ENCODE data around the gene RNU6-9. TPM values are rescaled to one million over a fixed set of nuclear protein-coding genes. Genes with fewer than 3 reads are reported as not detected.
"Not testable (repeated sequence)": the region's sequence is repeated elsewhere in the genome, so short reads cannot be mapped to it uniquely, and the experiment has no call there.

RNU6-9 gene
- not detected for polyA plus RNA-seq (2013)

DNA sequence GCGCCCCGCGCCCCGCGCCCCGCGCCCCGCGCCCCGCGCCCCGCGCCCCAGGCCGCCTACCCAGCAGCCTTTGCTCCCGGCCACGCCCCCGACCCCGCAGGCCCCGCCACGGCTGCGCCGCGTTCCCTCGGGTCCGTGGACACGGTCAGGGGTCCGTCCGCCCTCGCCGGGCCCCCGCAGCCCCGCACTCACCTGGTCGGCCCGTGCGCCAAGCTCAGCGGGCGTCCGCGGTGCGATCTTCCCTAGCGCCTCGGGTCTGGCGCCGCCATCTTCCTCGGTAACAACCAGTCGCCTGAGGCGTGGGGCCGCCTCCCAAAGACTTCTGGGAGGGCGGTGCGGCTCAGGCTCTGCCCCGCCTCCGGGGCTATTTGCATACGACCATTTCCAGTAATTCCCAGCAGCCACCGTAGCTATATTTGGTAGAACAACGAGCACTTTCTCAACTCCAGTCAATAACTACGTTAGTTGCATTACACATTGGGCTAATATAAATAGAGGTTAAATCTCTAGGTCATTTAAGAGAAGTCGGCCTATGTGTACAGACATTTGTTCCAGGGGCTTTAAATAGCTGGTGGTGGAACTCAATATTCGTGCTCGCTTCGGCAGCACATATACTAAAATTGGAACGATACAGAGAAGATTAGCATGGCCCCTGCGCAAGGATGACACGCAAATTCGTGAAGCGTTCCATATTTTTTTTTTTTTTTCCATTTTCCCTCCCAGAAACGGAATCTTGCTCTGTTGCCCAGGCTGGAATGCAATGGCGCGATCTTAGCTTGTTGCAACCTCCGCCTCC, at the start of gene RNU6-9, which contains the start of gene MED16:
TSS of gene RNU6-9 (plus strand) at position 591 of the 796 bp plus-strand sequence.
TSS of gene MED16 (minus strand) at position 294 of the 796 bp plus-strand sequence. CDS start 2,056 bp downstream, outside the sequence.
- DNase-seq, result peak; percentile 93 to 97 (median 96)
- H3K9me3 ChIP-seq (ENCODE audit: control extremely low read depth in 1 of 5, control insufficient read depth in 4 of 5, insufficient read depth in 2 of 5, low read depth in 1 of 5, low read length in 4 of 5), result no peaks in the 10 kb centered on the region
- under 1% methylated on average over 54 of the region's 69 CpGs for WGBS (ENCODE audit: insufficient coverage)
- no peaks in the 10 kb centered on the region for H3K27me3 ChIP-seq (replicated peaks in 2 of 5; ENCODE audit: control insufficient read depth in 4 of 5, insufficient read depth in 5 of 5, low read length in 4 of 5)
- CTCF ChIA-PET, result interaction anchor here (0.7 to 1.9 kb wide), 8 partner anchors 11 to 34 kb away, joined by 4 to 15 read pairs (median 4); partner anchors contain the start of gene CFD
- H3K4me3 ChIP-seq (ENCODE audit: control insufficient read depth in 1 of 7, extremely low read depth in 1 of 7, insufficient read depth in 4 of 7, low read depth in 2 of 7, low read length in 6 of 7), result peak within 1 kb of the TSS; percentile 76 to 93 (median 84)
- H3K36me3 ChIP-seq (ENCODE audit: control insufficient read depth in 4 of 4, insufficient read depth in 4 of 4, low read length in 3 of 4), result peaks cover 0 to 46% (median 21%) of the 10 kb centered on the region in 4 experiments
- peak within 1 kb of the TSS; percentile 96 to 100 for H3K27ac ChIP-seq (ENCODE audit: insufficient read depth in 1 of 2, low read depth in 1 of 2, low read length in 2 of 2, poor library complexity in 1 of 2, severe bottlenecking in 2 of 2)
- POLR2A ChIA-PET, result interaction anchor here (0.5 to 2.0 kb wide), 4 partner anchors 10 to 15 kb away, joined by 5 to 20 read pairs (median 6); no protein-coding TSS in a partner anchor
- peaks cover 0 to 9% (median 6%) of the 10 kb centered on the region in 4 experiments for H3K4me1 ChIP-seq (ENCODE audit: control extremely low read depth in 1 of 4, control insufficient read depth in 4 of 4, insufficient read depth in 4 of 4, low read length in 3 of 4)

DNA sequence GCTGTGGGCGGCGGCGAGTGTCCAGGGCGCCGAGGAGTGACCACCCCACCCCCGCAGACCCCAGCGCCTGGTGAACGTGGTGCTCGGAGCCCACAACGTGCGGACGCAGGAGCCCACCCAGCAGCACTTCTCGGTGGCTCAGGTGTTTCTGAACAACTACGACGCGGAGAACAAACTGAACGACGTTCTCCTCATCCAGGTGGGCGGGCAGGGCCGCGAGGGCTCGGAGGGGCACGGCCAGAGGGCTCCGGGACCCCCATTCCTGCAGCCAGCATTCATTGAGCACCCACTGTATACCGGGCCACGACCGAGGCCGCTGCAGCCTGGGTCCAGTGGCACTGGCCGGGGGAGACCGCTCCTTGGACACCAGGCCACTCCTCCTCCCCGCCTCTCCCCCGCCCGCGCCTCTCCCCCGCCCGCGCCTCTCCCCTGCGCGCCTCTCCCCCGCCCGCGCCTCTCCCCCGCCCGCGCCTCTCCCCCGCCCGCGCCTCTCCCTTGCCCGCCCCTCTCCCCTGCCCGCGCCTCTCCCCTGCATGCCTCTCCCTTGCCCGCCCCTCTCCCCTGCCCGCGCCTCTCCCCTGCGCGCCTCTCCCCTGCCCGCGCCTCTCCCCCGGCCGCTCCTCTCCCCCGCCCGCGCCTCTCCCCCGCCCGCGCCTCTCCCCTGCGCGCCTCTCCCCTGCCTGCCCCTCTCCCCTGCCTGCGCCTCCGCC, 49.3 kb upstream of the RNU6-9 start:
- Histone ChIP-seq H3K4me3 (ENCODE audit: control insufficient read depth in 1 of 7, extremely low read depth in 1 of 7, insufficient read depth in 4 of 7, low read depth in 2 of 7, low read length in 6 of 7) (no peak overlapping the region), H3K27me3 (replicated peaks in 2 of 5; ENCODE audit: control insufficient read depth in 4 of 5, insufficient read depth in 5 of 5, low read length in 4 of 5) (peaks cover 3 to 67% (median 9%) of the 10 kb centered on the region in 5 experiments)
- POLR2A ChIA-PET, result no interaction called here

DNA sequence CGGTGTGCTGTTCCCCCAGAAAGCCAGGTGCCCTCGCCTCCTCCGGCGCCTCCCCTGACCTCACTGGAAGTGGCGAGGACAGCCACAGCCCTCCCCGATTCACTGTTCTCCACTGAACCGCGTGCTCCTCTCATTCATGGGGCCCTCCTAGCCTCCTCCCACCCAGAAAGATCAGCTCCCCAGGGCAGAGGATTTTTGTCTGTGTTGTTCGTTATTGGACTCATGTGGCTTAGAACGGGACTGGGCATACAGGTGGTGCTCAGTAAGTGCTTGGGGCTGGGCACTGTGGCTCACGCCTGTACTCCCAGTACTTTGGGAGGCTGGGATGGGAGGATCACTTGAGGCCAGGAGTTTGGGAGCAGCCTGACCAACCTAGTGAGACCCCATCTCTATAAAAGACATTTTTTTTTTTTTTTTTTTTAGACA, 48.7 kb upstream of the RNU6-9 start:
- CTCF ChIA-PET, result no interaction called here
- Histone ChIP-seq H3K36me3 (ENCODE audit: control insufficient read depth in 4 of 4, insufficient read depth in 4 of 4, low read length in 3 of 4) (no peaks in the 10 kb centered on the region), H3K4me1 (ENCODE audit: control extremely low read depth in 1 of 4, control insufficient read depth in 4 of 4, insufficient read depth in 4 of 4, low read length in 3 of 4) (peaks cover 0 to 12% (median 8%) of the 10 kb centered on the region in 4 experiments), H3K27ac (ENCODE audit: insufficient read depth in 1 of 2, low read depth in 1 of 2, low read length in 2 of 2, poor library complexity in 1 of 2, severe bottlenecking in 2 of 2) (no peak overlapping the region), H3K4me3 (ENCODE audit: control insufficient read depth in 1 of 7, extremely low read depth in 1 of 7, insufficient read depth in 4 of 7, low read depth in 2 of 7, low read length in 6 of 7) (no peak overlapping the region), H3K9me3 (ENCODE audit: control extremely low read depth in 1 of 5, control insufficient read depth in 4 of 5, insufficient read depth in 2 of 5, low read depth in 1 of 5, low read length in 4 of 5) (no peaks in the 10 kb centered on the region), H3K27me3 (replicated peaks in 2 of 5; ENCODE audit: control insufficient read depth in 4 of 5, insufficient read depth in 5 of 5, low read length in 4 of 5) (peaks cover 3 to 70% (median 9%) of the 10 kb centered on the region in 5 experiments)
- peak in 2 of 3 donors; percentile 40 to 64 for DNase-seq
- 60% methylated on average over 1 of the region's 11 CpGs for WGBS (ENCODE audit: insufficient coverage)
- POLR2A ChIA-PET, result no interaction called here

More for the DNA sequence above, 49.3 kb upstream of the RNU6-9 start:
- no peak for DNase-seq
- no peaks in the 10 kb centered on the region for H3K36me3 ChIP-seq (ENCODE audit: control insufficient read depth in 4 of 4, insufficient read depth in 4 of 4, low read length in 3 of 4)
- H3K27ac ChIP-seq (ENCODE audit: insufficient read depth in 1 of 2, low read depth in 1 of 2, low read length in 2 of 2, poor library complexity in 1 of 2, severe bottlenecking in 2 of 2), result no peak overlapping the region
- H3K4me1 ChIP-seq (ENCODE audit: control extremely low read depth in 1 of 4, control insufficient read depth in 4 of 4, insufficient read depth in 4 of 4, low read length in 3 of 4), result peaks cover 0 to 12% (median 8%) of the 10 kb centered on the region in 4 experiments
- no peaks in the 10 kb centered on the region for H3K9me3 ChIP-seq (ENCODE audit: control extremely low read depth in 1 of 5, control insufficient read depth in 4 of 5, insufficient read depth in 2 of 5, low read depth in 1 of 5, low read length in 4 of 5)
- WGBS (ENCODE audit: insufficient coverage), result 11% methylated on average over 29 of the region's 70 CpGs
- CTCF ChIA-PET, result interaction anchor here (1.2 kb wide), 1 partner anchor 73 kb away, joined by 3 read pairs; no protein-coding TSS in a partner anchor

DNA sequence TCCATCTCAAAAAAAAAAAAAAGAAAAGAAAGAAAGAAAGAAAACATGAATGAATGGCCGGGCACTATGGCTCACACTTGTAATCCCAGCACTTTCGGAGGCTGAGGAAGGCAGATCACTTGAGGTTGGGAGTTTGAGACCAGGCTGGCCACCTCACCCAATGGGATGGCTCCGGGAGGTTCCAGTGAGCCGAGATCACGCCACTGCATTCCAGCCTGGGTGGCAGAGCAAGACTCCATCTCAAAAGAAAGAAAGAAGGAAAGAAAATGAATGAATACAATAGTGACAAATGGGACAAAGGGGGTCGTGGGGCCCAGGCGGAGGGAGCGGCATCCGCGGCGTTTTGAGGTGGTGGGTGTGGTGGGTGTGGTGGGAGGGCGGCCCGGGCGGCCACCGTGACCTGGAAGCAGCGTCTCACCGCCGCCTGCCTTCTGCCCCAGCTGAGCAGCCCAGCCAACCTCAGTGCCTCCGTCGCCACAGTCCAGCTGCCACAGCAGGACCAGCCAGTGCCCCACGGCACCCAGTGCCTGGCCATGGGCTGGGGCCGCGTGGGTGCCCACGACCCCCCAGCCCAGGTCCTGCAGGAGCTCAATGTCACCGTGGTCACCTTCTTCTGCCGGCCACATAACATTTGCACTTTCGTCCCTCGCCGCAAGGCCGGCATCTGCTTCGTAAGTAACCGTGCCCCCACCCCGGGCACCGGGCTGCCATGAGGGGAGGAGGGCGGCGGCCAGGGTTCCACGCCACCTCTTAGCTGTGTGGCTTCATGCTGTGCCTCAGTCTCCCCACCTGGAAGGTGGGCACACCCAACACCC, 47.4 kb upstream of the RNU6-9 start:
- DNase-seq, result no peak
- no peak overlapping the region for H3K4me3 ChIP-seq (ENCODE audit: control insufficient read depth in 1 of 7, extremely low read depth in 1 of 7, insufficient read depth in 4 of 7, low read depth in 2 of 7, low read length in 6 of 7)
- H3K27ac ChIP-seq (ENCODE audit: insufficient read depth in 1 of 2, low read depth in 1 of 2, low read length in 2 of 2, poor library complexity in 1 of 2, severe bottlenecking in 2 of 2), result no peak overlapping the region
- 82% methylated on average over 30 of the region's 37 CpGs for WGBS (ENCODE audit: insufficient coverage)
- H3K4me1 ChIP-seq (ENCODE audit: control extremely low read depth in 1 of 4, control insufficient read depth in 4 of 4, insufficient read depth in 4 of 4, low read length in 3 of 4), result peaks cover 0 to 18% (median 9%) of the 10 kb centered on the region in 4 experiments
- no peaks in the 10 kb centered on the region for H3K9me3 ChIP-seq (ENCODE audit: control extremely low read depth in 1 of 5, control insufficient read depth in 4 of 5, insufficient read depth in 2 of 5, low read depth in 1 of 5, low read length in 4 of 5)
- peaks cover 3 to 77% (median 13%) of the 10 kb centered on the region in 5 experiments for H3K27me3 ChIP-seq (replicated peaks in 2 of 5; ENCODE audit: control insufficient read depth in 4 of 5, insufficient read depth in 5 of 5, low read length in 4 of 5)
- ChIA-PET POLR2A (no interaction called here), CTCF (interaction anchor here (1.2 kb wide), 1 partner anchor 88 kb away, joined by 3 read pairs; no protein-coding TSS in a partner anchor)
- H3K36me3 ChIP-seq (ENCODE audit: control insufficient read depth in 4 of 4, insufficient read depth in 4 of 4, low read length in 3 of 4), result no peaks in the 10 kb centered on the region

DNA sequence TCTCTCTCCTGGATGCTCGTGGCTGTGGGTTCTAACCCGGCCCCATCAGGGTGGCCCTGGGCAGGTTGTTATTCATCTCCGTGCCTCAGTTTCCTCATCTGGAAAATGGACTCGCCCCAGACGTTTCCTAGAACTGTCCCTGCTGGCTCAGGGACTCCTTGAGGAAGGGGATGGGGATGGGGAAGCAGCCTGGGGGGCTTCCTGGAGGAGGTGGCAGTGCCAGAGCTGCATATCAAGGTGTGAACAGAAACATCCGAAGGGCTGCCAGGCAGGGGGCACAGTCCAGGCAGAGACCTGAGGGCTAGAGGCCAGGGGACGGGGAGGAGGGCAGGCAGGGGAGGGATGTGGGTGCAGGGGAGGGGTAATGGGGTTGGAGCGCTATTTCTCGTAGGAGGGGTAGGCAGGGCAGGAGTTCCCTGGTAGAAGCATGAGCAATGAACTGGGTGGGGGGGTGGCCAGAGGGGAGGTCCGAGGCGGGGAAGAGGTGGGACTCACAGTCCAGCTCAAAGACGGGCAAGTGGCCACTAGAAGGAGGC, 44.8 kb upstream of the RNU6-9 start:
- Histone ChIP-seq H3K9me3 (ENCODE audit: control extremely low read depth in 1 of 5, control insufficient read depth in 4 of 5, insufficient read depth in 2 of 5, low read depth in 1 of 5, low read length in 4 of 5) (no peaks in the 10 kb centered on the region), H3K36me3 (ENCODE audit: control insufficient read depth in 4 of 4, insufficient read depth in 4 of 4, low read length in 3 of 4) (no peaks in the 10 kb centered on the region), H3K4me1 (ENCODE audit: control extremely low read depth in 1 of 4, control insufficient read depth in 4 of 4, insufficient read depth in 4 of 4, low read length in 3 of 4) (peaks cover 0 to 14% (median 6%) of the 10 kb centered on the region in 4 experiments), H3K27ac (ENCODE audit: insufficient read depth in 1 of 2, low read depth in 1 of 2, low read length in 2 of 2, poor library complexity in 1 of 2, severe bottlenecking in 2 of 2) (no peak overlapping the region), H3K27me3 (replicated peaks in 2 of 5; ENCODE audit: control insufficient read depth in 4 of 5, insufficient read depth in 5 of 5, low read length in 4 of 5) (peaks cover 3 to 84% (median 13%) of the 10 kb centered on the region in 5 experiments), H3K4me3 (ENCODE audit: control insufficient read depth in 1 of 7, extremely low read depth in 1 of 7, insufficient read depth in 4 of 7, low read depth in 2 of 7, low read length in 6 of 7) (no peak overlapping the region)
- POLR2A ChIA-PET, result no interaction called here
- WGBS (ENCODE audit: insufficient coverage), result 28% methylated on average over 9 of the region's 12 CpGs
- no peak for DNase-seq
- CTCF ChIA-PET, result no interaction called here

DNA sequence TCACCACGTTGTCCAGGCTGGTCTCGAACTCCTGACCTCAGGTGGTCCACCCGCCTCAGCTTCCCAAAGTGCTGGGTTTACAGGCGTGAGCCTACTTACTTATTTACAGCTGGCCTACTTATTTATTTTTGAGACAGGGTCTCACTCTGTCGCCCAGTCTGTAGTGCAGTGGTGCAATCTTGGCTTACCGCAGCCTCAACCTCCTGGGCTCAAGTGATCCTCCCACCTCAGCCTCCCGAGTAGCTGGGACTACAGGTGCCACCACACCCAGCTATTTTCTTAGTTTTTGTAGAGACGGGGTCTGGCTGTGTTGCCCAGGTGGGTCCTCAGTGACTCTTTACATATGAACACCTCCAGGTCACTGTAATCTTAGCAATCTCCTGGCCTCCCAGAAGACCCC, 44.1 kb upstream of the RNU6-9 start:
- H3K36me3 ChIP-seq (ENCODE audit: control insufficient read depth in 4 of 4, insufficient read depth in 4 of 4, low read length in 3 of 4); H3K9me3 ChIP-seq (ENCODE audit: control extremely low read depth in 1 of 5, control insufficient read depth in 4 of 5, insufficient read depth in 2 of 5, low read depth in 1 of 5, low read length in 4 of 5); H3K27ac ChIP-seq (ENCODE audit: insufficient read depth in 1 of 2, low read depth in 1 of 2, low read length in 2 of 2, poor library complexity in 1 of 2, severe bottlenecking in 2 of 2); DNase-seq; POLR2A ChIA-PET; H3K4me3 ChIP-seq (ENCODE audit: control insufficient read depth in 1 of 7, extremely low read depth in 1 of 7, insufficient read depth in 4 of 7, low read depth in 2 of 7, low read length in 6 of 7); H3K4me1 ChIP-seq (ENCODE audit: control extremely low read depth in 1 of 4, control insufficient read depth in 4 of 4, insufficient read depth in 4 of 4, low read length in 3 of 4): not testable (repeated sequence)
- peaks cover 3 to 81% (median 13%) of the 10 kb centered on the region in 5 experiments for H3K27me3 ChIP-seq (replicated peaks in 2 of 5; ENCODE audit: control insufficient read depth in 4 of 5, insufficient read depth in 5 of 5, low read length in 4 of 5)
- WGBS (ENCODE audit: insufficient coverage), result 96% methylated on average over 7 of the region's 8 CpGs
- CTCF ChIA-PET, result interaction anchor here (2.3 kb wide), 1 partner anchor 14 kb away, joined by 7 read pairs; no protein-coding TSS in a partner anchor
